ENCODE data around the gene CCDC3.
"Not testable (repeated sequence)": the region's sequence is repeated elsewhere in the genome, so short reads cannot be mapped to it uniquely, and the experiment has no call there.

Gene CCDC3

GRCh38 chr10:13001041-13001886 is at the start of gene CCDC3:
Gene CCDC3, minus strand, starts transcription at chr10:13001713. Its CDS starts 143 bp downstream, at chr10:13001570.
- DNase-seq = no peak

DNA sequence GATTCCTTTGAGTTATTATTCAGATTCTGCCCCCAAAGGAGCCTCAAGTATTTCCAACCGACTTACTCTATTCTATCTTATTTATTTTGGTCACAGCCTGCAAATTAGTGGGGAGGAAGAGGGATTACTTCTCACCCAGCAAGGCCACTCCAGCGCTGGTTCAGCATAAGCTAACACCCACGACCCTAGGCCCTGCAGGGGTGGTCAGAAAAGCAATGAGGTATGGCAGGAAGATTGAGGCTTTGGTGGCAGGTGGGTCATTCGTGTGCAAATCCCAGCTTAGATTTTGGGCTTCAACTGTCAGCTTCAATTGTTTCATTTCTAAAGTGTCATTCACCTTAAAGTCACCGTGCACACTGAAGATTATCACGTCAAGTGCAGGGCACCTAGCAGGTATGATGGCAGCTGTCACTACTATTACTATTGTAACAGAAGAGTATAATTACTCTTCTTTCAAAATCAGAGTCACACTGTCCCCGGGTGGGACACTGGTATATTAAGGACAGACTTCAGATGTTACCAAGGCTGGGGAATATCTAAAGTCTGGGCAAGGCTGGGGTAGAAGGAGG is 49.7 kb upstream of the CCDC3 start:
- DNase-seq = no peak

- no peak for DNase-seq
These were observed 48.4 kb upstream of the CCDC3 start for GRCh38 chr10:13049774-13050420.

DNA sequence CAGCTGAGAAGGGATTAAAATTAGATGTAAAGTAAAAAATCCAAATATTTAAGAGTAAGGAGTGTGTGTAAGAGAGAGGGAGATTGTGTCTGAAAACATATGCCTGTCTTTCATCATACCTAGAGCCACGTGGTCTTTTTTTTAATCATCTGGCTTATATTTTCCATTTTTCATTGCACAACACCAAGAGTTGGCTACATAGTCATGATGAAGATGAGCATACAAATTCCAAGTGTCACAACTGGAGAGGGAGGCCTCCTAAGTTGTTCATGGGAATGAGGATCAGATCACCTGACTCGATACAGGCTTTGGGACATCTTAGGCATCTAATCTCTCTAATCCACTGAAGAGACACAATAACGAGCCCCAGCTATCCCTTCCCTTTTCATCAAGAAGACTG is 47.2 kb upstream of the CCDC3 start:
- DNase-seq = no peak

GRCh38 chr10:13047529-13048206 is 46.2 kb upstream of the CCDC3 start:
- no peak for DNase-seq

DNA sequence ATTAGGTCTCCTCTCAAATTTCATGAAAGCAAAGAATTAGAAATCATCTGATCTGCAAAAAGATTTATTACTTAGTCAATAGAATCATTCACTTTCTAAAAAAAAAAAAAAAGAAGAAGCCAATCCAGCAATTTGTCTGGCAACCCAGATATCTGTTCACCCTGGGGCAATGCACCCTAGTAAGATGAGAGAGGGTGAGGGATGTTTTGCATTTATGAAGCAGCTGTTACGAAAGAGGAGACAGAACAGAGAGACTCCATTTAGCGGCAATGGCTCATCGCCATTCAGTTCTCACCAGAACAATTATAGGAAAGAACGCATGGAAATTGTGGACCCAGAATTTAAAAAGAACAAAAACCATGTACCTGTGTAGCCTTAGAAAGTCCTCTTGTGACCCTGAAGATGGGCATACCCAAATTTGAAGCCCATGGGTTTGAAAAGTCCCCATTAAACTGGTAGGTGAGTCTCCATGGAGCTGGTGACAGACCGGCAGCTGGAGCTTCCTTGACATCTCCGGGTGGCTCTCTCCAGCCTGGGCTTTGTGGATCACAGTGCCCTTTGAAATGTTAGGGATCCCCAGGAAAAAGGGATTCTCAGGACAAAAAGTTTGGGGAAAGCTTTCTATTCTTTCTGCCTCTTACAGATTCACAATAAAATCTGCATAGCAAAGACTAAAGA is 45.5 kb upstream of the CCDC3 start:
- no peak for DNase-seq

DNA sequence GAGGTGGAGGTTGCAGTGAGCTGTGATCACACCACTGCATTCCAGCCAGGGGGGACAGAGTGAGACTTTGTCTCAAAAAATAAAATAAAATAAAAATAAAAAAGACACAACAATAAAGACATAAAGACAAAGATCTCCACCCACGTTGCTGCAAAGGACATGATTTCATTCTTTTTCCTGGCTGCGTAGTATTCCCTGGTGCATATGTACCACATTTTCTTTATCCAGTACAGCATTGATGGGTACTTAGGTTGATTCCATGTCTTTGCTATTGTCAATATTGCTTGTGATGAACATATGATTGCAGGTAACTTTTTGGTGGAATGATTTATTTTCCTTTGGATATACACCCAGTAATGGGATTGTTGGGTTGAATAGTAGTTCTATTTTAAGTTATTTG is 42.0 kb upstream of the CCDC3 start:
- no peak for DNase-seq

- no peak for DNase-seq
These were observed 38.2 kb upstream of the CCDC3 start for GRCh38 chr10:13039761-13040160.

GRCh38 chr10:13038391-13038790 is 36.9 kb upstream of the CCDC3 start:
- DNase-seq = no peak

GRCh38 chr10:13037832-13038231 is 36.3 kb upstream of the CCDC3 start:
- no peak for DNase-seq

GRCh38 chr10:13036841-13037240 is 35.3 kb upstream of the CCDC3 start:
- DNase-seq = no peak

DNA sequence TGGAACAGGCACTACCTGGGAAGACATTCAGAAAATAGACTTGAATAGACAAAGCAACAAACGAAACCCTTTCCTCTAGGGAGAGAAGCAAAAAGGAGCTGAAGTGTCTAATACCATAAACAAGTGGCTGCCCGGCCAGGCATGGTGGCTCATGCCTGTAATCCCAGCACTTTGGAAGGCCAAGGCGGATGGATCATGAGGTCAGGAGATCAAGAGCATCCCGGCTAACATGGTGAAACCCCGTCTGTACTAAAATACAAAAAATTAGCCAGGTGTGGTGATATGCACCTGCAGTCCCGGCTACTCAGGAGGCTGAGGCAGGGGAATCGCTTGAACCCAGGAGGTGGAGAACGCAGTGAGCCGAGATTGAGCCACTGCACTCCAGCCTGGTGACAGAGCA is 34.2 kb upstream of the CCDC3 start:
- DNase-seq = not testable (repeated sequence)

GRCh38 chr10:13026873-13027272 is 25.4 kb upstream of the CCDC3 start:
- no peak for DNase-seq

DNA sequence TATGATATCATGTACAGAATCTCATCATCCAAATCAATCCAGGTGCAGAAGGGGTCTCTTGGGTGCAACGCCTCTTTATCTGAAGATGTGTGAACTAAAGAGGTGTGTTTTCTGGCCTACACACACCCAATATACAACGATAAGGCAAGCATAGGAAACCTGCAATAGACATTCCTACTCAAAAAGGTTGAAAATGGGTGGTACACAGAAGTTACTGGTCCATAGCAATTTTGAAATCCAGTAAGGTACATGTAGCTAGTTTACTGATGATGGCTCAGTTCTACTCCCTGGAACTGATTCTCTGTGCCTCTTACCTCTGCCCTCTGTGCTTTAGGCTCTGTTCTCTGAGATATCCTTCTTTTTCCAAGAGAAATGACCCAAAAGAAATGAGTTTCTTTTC is 22.2 kb upstream of the CCDC3 start:
- no peak for DNase-seq

DNA sequence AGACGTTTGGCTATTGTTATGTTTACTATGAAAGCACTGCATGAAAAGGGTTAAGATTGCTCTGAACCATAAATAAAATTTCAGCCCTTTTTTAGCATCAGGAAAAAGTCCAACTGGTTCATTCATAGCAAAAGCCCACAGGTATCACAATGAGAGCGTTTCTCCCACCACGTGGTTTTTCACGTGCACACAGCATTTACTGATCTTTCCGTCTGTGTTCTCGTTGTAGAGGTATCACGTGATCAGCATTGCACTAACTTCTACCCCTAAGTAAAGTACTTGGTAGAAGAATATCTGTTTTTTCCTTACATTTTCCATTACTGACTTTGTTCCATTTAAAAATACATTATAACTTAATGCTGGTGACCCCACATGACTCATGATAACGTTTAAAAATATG is 17.8 kb upstream of the CCDC3 start:
- no peak for DNase-seq

DNA sequence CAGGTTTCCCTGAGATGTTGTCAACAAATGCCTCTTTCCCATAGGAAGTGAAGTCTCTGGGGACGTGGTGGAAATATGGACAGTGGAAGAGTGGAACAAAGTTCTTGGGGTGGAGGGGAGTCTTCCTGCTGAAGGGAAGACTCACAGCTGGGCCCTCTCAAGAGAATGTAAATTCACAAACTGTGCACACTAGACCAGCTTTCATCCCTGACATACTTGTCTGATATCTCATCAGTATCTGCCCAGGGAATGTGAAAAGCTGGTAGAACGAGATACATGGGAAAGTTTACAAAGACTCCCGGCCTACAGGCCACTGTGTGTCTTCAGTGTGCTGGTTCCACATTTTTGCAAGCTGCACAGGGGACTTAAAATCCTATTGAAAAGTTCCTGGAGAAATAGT is 16.7 kb upstream of the CCDC3 start:
- no peak for DNase-seq

DNA sequence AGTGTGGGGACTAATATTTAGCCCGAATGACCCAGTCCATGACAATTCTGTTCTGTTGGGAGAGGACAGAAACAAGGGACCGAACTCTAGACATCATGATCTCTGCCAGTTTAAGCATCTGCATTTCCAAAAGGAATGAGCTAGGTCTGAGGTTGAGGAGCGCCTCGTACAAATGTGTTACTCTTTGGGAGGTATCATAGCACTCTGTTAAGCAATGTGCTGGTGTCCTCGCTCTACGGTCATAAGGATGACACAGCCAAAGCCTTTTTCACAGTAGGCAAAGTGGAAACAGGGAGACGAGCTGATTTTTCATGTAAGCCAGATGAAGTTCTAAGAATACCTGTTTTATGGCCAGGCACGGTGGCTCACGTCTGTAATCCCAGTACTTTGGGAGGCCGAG is 15.4 kb upstream of the CCDC3 start:
- DNase-seq = no peak

- no peak for DNase-seq
These were observed 14.9 kb upstream of the CCDC3 start for GRCh38 chr10:13016426-13016825.

DNA sequence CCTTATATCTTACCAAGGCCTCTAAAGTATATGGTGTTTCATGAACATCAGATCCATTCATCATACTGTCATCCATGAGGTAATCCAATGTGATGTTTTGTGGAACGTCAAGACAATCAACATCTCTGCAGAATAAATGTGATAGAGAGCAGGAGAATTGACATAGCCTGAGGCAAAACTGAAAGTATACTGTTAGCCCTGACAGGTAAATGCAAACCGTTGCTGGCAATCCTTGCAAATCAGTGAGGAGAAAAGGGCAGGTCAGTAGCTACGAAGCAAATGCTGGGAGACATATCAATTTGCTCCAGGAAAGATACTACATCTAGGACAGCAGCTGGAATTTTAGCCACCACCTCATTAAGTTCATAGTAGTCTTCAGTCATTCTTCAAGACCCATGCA is 4.5 kb upstream of the CCDC3 start:
- no peak for DNase-seq

GRCh38 chr10:13003759-13004158 is 2.2 kb upstream of the CCDC3 start:
- DNase-seq = no peak

- DNase-seq = no peak
These were observed 1.5 kb upstream of the CCDC3 start for GRCh38 chr10:13003004-13003403.

DNA sequence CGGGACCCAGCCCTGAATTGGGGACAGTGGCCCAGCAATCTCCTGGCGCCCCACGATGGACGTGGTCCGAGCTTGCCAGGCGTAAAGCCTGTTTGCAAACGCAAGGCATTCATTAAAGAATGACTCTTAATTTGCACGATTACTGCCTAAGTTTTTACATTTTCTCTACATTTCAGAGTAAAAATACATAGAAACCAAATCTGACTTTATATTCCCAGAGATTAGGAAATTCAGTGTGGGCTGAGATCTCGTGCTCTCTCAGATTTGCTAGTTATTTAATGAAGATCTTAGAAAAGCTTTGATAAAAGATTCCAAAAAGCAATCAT is 337 bp upstream of the CCDC3 start:
- no peak for DNase-seq

- no peak for DNase-seq
These were observed 1.1 kb downstream of the CCDC3 start for GRCh38 chr10:13000431-13000830.

Measured in CD4-positive, alpha-beta T cell treated with Interleukin-21 for 1 hour (primary cell).